ENCODE data around the gene C1QL4.

DNA sequence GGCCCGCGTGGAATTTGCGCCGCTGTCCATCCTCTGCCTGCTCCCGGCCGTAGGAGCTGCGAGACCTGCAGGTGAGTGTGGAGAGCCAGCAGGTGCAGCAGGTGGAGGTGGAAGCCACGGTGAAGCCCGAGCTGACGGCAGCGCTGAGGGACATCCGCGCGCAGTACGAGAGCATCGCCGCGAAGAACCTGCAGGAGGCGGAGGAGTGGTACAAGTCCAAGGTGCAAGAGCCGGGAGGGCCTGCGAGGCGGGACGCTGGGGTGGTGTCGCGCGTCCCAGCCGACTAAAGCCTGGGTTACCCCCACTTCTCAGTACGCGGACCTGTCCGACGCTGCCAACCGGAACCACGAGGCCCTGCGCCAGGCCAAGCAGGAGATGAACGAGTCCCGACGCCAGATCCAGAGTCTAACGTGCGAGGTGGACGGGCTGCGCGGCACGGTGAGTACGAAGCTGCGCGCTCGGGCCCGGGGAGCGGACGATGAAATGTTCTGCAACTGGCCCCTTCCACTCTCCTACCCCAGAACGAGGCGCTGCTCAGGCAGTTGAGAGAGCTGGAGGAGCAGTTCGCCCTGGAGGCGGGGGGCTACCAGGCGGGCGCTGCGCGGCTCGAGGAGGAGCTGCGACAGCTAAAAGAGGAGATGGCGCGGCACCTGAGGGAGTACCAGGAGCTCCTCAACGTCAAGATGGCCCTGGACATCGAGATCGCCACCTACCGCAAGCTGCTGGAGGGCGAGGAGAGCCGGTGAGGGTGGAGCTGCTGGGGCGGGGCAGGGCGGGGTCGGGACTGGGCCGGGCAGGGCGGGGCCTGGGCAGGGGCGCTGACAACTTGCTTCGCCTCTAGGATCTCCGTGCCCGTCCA is 39.9 kb downstream of the C1QL4 start:
- TF ChIP-seq POLR2A (IDR thresholded peaks at IDR 0.05) = no peak
- TF ChIP-seq, protein P1, sequence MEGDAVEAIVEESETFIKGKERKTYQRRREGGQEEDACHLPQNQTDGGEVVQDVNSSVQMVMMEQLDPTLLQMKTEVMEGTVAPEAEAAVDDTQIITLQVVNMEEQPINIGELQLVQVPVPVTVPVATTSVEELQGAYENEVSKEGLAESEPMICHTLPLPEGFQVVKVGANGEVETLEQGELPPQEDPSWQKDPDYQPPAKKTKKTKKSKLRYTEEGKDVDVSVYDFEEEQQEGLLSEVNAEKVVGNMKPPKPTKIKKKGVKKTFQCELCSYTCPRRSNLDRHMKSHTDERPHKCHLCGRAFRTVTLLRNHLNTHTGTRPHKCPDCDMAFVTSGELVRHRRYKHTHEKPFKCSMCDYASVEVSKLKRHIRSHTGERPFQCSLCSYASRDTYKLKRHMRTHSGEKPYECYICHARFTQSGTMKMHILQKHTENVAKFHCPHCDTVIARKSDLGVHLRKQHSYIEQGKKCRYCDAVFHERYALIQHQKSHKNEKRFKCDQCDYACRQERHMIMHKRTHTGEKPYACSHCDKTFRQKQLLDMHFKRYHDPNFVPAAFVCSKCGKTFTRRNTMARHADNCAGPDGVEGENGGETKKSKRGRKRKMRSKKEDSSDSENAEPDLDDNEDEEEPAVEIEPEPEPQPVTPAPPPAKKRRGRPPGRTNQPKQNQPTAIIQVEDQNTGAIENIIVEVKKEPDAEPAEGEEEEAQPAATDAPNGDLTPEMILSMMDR (IDR thresholded peaks at IDR 0.05) = no peak

Measured in vagina (tissue), 2 donors.